HepG2 (cell line): ENCODE measurements around the gene PET100. TPM values are rescaled to one million over a fixed set of nuclear protein-coding genes. Genes with fewer than 3 reads are reported as not detected.

Source experiments
- ARHGAP35 ChIP-seq: sonication (generic); formaldehyde crosslinking; IDR thresholded peaks from 2 replicates; pipeline ENCODE4 v1.9.0; 2022; ENCODE audit warnings: mild to moderate bottlenecking, inconsistent platforms, moderate library complexity, missing genetic modification reagents, borderline replicate concordance
- BRD4 ChIP-seq: sonication (generic); formaldehyde crosslinking; IDR thresholded peaks from 2 replicates; pipeline ENCODE4 v1.4.0; 2020; ENCODE audit warnings: missing genetic modification reagents
- FOXO1 ChIP-seq: sonication (generic); formaldehyde crosslinking; IDR thresholded peaks from 2 replicates; pipeline ENCODE4 v1.4.0; 2020; ENCODE audit warnings: missing genetic modification reagents
- HOXA5 ChIP-seq: sonication (generic); formaldehyde crosslinking; IDR thresholded peaks from 2 replicates; pipeline ENCODE4 v1.4.0; 2020; ENCODE audit warnings: missing genetic modification reagents
- IRF1 ChIP-seq: sonication (generic); formaldehyde crosslinking; IDR thresholded peaks from 2 replicates; pipeline ENCODE4 v1.4.0; 2020; ENCODE audit warnings: low read depth, mild to moderate bottlenecking, missing genetic modification reagents
- MAX ChIP-seq: IDR thresholded peaks from 2 replicates; pipeline ENCODE4 v1.6.1; 2012; ENCODE audit warnings: inconsistent platforms
- MXD3 ChIP-seq: IDR thresholded peaks from 2 replicates; pipeline ENCODE4 v1.6.1; 2016; ENCODE audit warnings: mild to moderate bottlenecking, missing biosample characterization, missing genetic modification reagents
- NFE2L1 ChIP-seq: sonication (generic); formaldehyde crosslinking; IDR thresholded peaks from 2 replicates; pipeline ENCODE4 v1.4.0; 2020; ENCODE audit warnings: missing genetic modification reagents, mild to moderate bottlenecking, borderline replicate concordance
- NFIC ChIP-seq: IDR thresholded peaks from 2 replicates; pipeline ENCODE4 v1.6.1; 2012; ENCODE audit warnings: mild to moderate bottlenecking, low read length, inconsistent platforms
- PREB ChIP-seq: sonication (generic); formaldehyde crosslinking; IDR thresholded peaks from 2 replicates; pipeline ENCODE4 v1.4.0; 2020; ENCODE audit warnings: missing genetic modification reagents
- RARG ChIP-seq: sonication (generic); formaldehyde crosslinking; IDR thresholded peaks from 2 replicates; pipeline ENCODE4 v1.4.0; 2020; ENCODE audit warnings: low read depth, mild to moderate bottlenecking, missing genetic modification reagents
- SNAI1 ChIP-seq: sonication (generic); formaldehyde crosslinking; IDR thresholded peaks from 2 replicates; pipeline ENCODE4 v1.5.0; 2020; ENCODE audit warnings: mild to moderate bottlenecking, missing genetic modification reagents, borderline replicate concordance
- SOX13 ChIP-seq, 3 experiments: fragments of 450-650 bp in 1 of 3; sonication (generic) in 1 of 3; formaldehyde crosslinking in 1 of 3; IDR thresholded peaks in 2 of 3; conservative IDR thresholded peaks in 1 of 3; 2 replicates each; pipeline versions ENCODE4 v1.5.0 to v1.6.1; 2016 to 2020; ENCODE audit warnings: antibody characterized with exemption in 1 of 3, mild to moderate bottlenecking in 1 of 3, missing compliant biosample characterization in 1 of 3, missing genetic modification reagents in 1 of 3, moderate library complexity in 1 of 3
- TIGD3 ChIP-seq: sonication (generic); formaldehyde crosslinking; IDR thresholded peaks from 2 replicates; pipeline ENCODE4 v1.5.1; 2020; ENCODE audit warnings: mild to moderate bottlenecking, missing genetic modification reagents, borderline replicate concordance
- USF2 ChIP-seq, 2 experiments: sonication (generic) in 1 of 2; formaldehyde crosslinking in 1 of 2; IDR thresholded peaks; 2 replicates each; pipeline versions ENCODE4 v1.5.1 to v1.6.1; 2011 to 2020; ENCODE audit warnings: borderline replicate concordance in 1 of 2, low read depth in 1 of 2, low read length in 1 of 2, mild to moderate bottlenecking in 1 of 2, missing genetic modification reagents in 1 of 2, moderate library complexity in 1 of 2
- ZBTB8A ChIP-seq: sonication (generic); formaldehyde crosslinking; IDR thresholded peaks from 2 replicates; pipeline ENCODE4 v1.4.0; 2020; ENCODE audit warnings: mild to moderate bottlenecking, low read depth, missing genetic modification reagents, borderline replicate concordance
- ZFP91 ChIP-seq: sonication (generic); formaldehyde crosslinking; IDR thresholded peaks from 2 replicates; pipeline ENCODE4 v1.9.0; 2022; ENCODE audit warnings: missing genetic modification reagents, mild to moderate bottlenecking, borderline replicate concordance
- ZNF614 ChIP-seq: IDR thresholded peaks from 2 replicates; pipeline ENCODE4 v1.6.1; 2018; ENCODE audit warnings: missing biosample characterization, missing genetic modification reagents, inconsistent platforms, borderline replicate concordance
- ZNF841 ChIP-seq: sonication (generic); formaldehyde crosslinking; IDR thresholded peaks from 2 replicates; pipeline ENCODE4 v1.8.1; 2023; ENCODE audit warnings: missing genetic modification reagents, borderline replicate concordance
- polyA plus RNA-seq, 8 experiments: library from polyadenylated mRNA; depleted of rRNA in 3 of 8; stranded (reverse) in 7 of 8; unstranded in 1 of 8; fragments of >200 nt; fragmentation: Illumina TruSeq in 4 of 8; extraction: Trizol in 4 of 8; gene quantifications; 2 replicates each; pipeline versions ENCODE4 v1.2.1 to v1.2.3, GENCODE V29; 2011 to 2016; ENCODE audit warnings: low read depth in 4 of 8, missing spikeins in 1 of 8, mixed read lengths in 1 of 8; ENCODE audit not compliant: insufficient read depth in 1 of 8
- total RNA-seq, 5 experiments: library from RNA; depleted of rRNA; stranded (reverse); fragments of >200 nt; fragmentation: Illumina TruSeq; extraction: Trizol; gene quantifications; 2 replicates each; pipeline ENCODE4 v1.2.3, GENCODE V29; 2016; ENCODE audit warnings: low read depth in 1 of 5

Gene PET100
- total and polyA plus RNA-seq, 2 of the 13 experiments (the other 11 are each of a cell fraction or from before 2014, with no cell fraction given) = 22.3 to 66.5 TPM

- TF ChIP-seq ZFP91 = peak; percentile 44; the same call in 1 of the 2 replicates
- no peak for TF ChIP-seq SNAI1 (CRISPR knock-in tag)
- no peak for TF ChIP-seq ZBTB8A (CRISPR knock-in tag)
- TF ChIP-seq IRF1 (CRISPR knock-in tag) = no peak
- TF ChIP-seq NFE2L1 (CRISPR knock-in tag) = no peak
- no peak; the same call in 1 of the 2 replicates for TF ChIP-seq BRD4
- TF ChIP-seq MXD3 (CRISPR knock-in tag) = peak; percentile 30; the same call in 1 of the 2 replicates
- no peak for TF ChIP-seq FOXO1 (CRISPR knock-in tag)
- no peak for TF ChIP-seq ARHGAP35 (CRISPR knock-in tag)
- 0 out of 2 replicates have a peak, but pooled peaks have one; percentile 63 for TF ChIP-seq NFIC
- TF ChIP-seq HOXA5 = peak; percentile 36; the same call in 1 of the 2 replicates
- no peak for TF ChIP-seq TIGD3 (CRISPR knock-in tag)
- no peak for TF ChIP-seq PREB (CRISPR knock-in tag)
- TF ChIP-seq ZNF841 = no peak
- no peak for TF ChIP-seq SOX13 (IDR thresholded peaks at IDR 0.05)
- TF ChIP-seq SOX13 (CRISPR knock-in tag; conservative IDR thresholded peaks at IDR 0.05 in 1 of 2, IDR thresholded peaks at IDR 0.05 in 1 of 2) = 0 out of 4 replicates have a peak, but pooled peaks of 1 of the 2 experiments have one; percentile 4
- no peak for TF ChIP-seq USF2 (IDR thresholded peaks at IDR 0.05; ENCODE audit: low read depth, low read length)
- no peak; the same call in 1 of the 2 replicates for TF ChIP-seq USF2 (CRISPR knock-in tag; IDR thresholded peaks at IDR 0.05; ENCODE audit: borderline replicate concordance)
- no peak for TF ChIP-seq ZNF614 (CRISPR knock-in tag)
- TF ChIP-seq MAX = 0 out of 2 replicates have a peak, but pooled peaks have one; percentile 53
- no peak for TF ChIP-seq RARG (CRISPR knock-in tag)
Measured at GRCh38 chr19:7629347-7630054, at the start of gene PET100, which contains the start of gene XAB2 (continued).
